OCI-LY7 (cell line): ENCODE data around the gene PAK1. TPM values are rescaled to one million over a fixed set of nuclear protein-coding genes. Genes with fewer than 3 reads are reported as not detected.

Experiments used
- BruUV-seq: library from RNA; stranded (reverse); fragments of 400-500 nt; replicated peaks from 2 replicates; lab custom pipeline; 2021; lab: Mats Ljungman, UMichigan
- CTCF ChIA-PET: fragments of 300-600 bp; sonication (Branson Sonifier 250); formaldehyde crosslinking; loops from one replicate; lab custom pipeline; 2022; ENCODE audit warnings: antibody characterized with exemption; ENCODE audit not compliant: unreplicated experiment; lab: Charles Lee
- POLR2A ChIA-PET: fragments of 300-600 bp; sonication (Branson Sonifier 250); formaldehyde crosslinking; loops from one replicate; lab custom pipeline; 2022; ENCODE audit warnings: antibody characterized with exemption; lab: Charles Lee
- DNase-seq: peaks from one replicate; pipeline ENCODE4 v3.0.0-alpha.2; 2015; ENCODE audit warnings: low spot score
- H2AFZ ChIP-seq: fragments of 200-600 bp; sonication (generic), shearing (Covaris generic); 2 replicates; pipeline ENCODE4 v1.6.1; 2014; ENCODE audit warnings: mild to moderate bottlenecking, antibody characterized with exemption, low read length, moderate library complexity
- H3K27ac ChIP-seq: fragments of 200-600 bp; sonication (generic); 2 replicates; pipeline ENCODE4 v1.5.1; 2014; ENCODE audit warnings: mixed run types, low read depth, mild to moderate bottlenecking, moderate library complexity, low read length, inconsistent platforms; ENCODE audit not compliant: poor library complexity, severe bottlenecking
- H3K36me3 ChIP-seq: fragments of 200-600 bp; sonication (generic); 2 replicates; pipeline ENCODE4 v1.6.1; 2014; ENCODE audit warnings: mild to moderate bottlenecking, antibody characterized with exemption, low read length, moderate library complexity, mixed read lengths; ENCODE audit not compliant: insufficient read depth
- H3K4me1 ChIP-seq: fragments of 200-600 bp; sonication (generic); 2 replicates; pipeline ENCODE4 v1.5.1; 2014; ENCODE audit warnings: mild to moderate bottlenecking, low read length; ENCODE audit not compliant: insufficient read depth, poor library complexity, severe bottlenecking
- H3K4me2 ChIP-seq: fragments of 200-600 bp; sonication (generic); 2 replicates; pipeline ENCODE4 v1.6.1; 2014; ENCODE audit warnings: mild to moderate bottlenecking, low read length
- H3K4me3 ChIP-seq: fragments of 200-600 bp; sonication (generic); 2 replicates; pipeline ENCODE4 v1.5.1; 2014; ENCODE audit warnings: mild to moderate bottlenecking, low read depth, low read length; ENCODE audit not compliant: poor library complexity, severe bottlenecking
- H3K79me2 ChIP-seq: fragments of 200-600 bp; sonication (generic); 2 replicates; pipeline ENCODE4 v1.6.1; 2016; ENCODE audit warnings: low read depth, mild to moderate bottlenecking, low read length, moderate library complexity, mixed read lengths; ENCODE audit not compliant: insufficient read depth
- H3K9me2 ChIP-seq: fragments of 200-600 bp; sonication (generic); 2 replicates; pipeline ENCODE4 v1.6.1; 2016; ENCODE audit warnings: mild to moderate bottlenecking, low read length, mixed read lengths; ENCODE audit not compliant: insufficient read depth
- H3K9me3 ChIP-seq: fragments of 200-600 bp; sonication (generic); 2 replicates; pipeline ENCODE4 v1.6.1; 2014; ENCODE audit warnings: mild to moderate bottlenecking, mixed run types, low read length, mixed read lengths
- H4K20me1 ChIP-seq: fragments of 200-600 bp; sonication (generic); 2 replicates; pipeline ENCODE4 v1.6.1; 2014; ENCODE audit warnings: mild to moderate bottlenecking, antibody characterized with exemption, low read length, moderate library complexity, mixed read lengths; ENCODE audit not compliant: insufficient read depth
- EZH2phosphoT487 ChIP-seq: fragments of 200-600 bp; sonication (generic); IDR thresholded peaks from 2 replicates; pipeline ENCODE4 v1.6.1; 2018; ENCODE audit warnings: low read depth, borderline replicate concordance, mild to moderate bottlenecking, mixed run types, antibody characterized with exemption, low read length, moderate library complexity, mixed read lengths
- intact Hi-C: fragments of 100-400 bp; cut with micrococcal nuclease; formaldehyde crosslinking; loops from one replicate; pipeline ENCODE4 v1.10.0; 2022; ENCODE audit not compliant: unreplicated experiment
- total RNA-seq, 2 experiments: library from RNA; depleted of rRNA in 1 of 2; stranded (reverse); fragments of >200 nt in 1 of 2; shearing (Covaris generic) in 1 of 2; gene quantifications; 2 replicates each; pipeline ENCODE4 v1.2.3, GENCODE V29; 2014 to 2022
- TF ChIP-seq, protein P1 (sequence below): fragments of 200-600 bp; sonication (generic); conservative IDR thresholded peaks from 2 replicates; pipeline ENCODE4 v1.5.1; 2014; ENCODE audit warnings: mild to moderate bottlenecking, antibody characterized with exemption, low read length, moderate library complexity, mixed read lengths

Gene PAK1
- total RNA-seq, 2 experiments from 2014 or later: 1.0 to 3.4 TPM

DNA sequence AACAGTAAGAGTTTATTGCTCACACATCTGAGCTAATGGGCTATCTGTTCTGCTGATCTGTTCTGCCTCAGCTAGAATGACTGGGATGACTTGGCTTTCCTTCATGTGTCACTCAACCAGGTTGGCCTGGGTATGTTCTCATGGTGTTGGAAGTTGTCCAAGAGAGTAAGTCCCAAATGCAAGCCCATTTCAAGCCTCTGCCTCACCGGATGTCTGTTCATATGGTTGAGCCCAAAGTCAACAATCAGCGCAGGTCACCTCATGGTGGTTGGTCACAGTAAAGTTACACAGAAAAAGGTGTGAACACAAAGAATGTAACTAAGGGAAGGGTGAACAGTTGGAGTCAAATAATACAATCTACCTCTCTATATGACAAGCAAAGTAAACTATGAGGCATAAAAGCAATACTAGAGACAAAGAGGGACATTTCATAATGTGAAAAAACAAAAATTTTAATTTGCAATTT, 174.3 kb downstream of the PAK1 start:
- no peaks in the 10 kb centered on the region for H3K79me2 ChIP-seq

DNA sequence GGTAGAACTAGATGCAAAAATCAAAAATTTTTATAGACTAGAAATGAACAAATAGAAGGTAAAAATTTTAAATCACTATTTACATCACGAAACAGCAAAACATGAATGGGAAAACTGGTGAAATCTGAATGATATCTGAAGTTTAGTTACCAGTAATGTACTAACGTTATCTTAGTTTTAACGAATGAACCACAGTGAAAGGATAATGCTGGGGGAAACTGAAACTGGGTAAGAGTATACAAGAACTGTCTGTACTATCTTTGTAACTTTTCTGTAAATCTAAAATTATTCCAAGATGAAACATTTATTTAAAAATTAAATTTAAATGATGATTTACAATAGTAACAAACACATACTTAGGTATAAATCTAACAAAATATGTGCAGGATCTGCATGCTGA, 179.9 kb downstream of the PAK1 start:
- Histone ChIP-seq H3K79me2 (no peaks in the 10 kb centered on the region), H4K20me1 (no peaks in the 10 kb centered on the region), H3K36me3 (no peaks in the 10 kb centered on the region), H3K27ac (no peak overlapping the region), H3K9me3 (no peaks in the 10 kb centered on the region), H3K4me1 (no peaks in the 10 kb centered on the region), H3K4me3 (no peak overlapping the region), H3K4me2 (no peak overlapping the region), H2AFZ (no peak overlapping the region), H3K9me2 (no peaks in the 10 kb centered on the region)
- CTCF ChIA-PET: no interaction called here
- intact Hi-C loops: no loop called here
- POLR2A ChIA-PET: interaction anchor here (0.6 kb wide), 1 partner anchor 25 kb away, joined by 4 read pairs; no protein-coding TSS in a partner anchor
- TF ChIP-seq, protein P1, sequence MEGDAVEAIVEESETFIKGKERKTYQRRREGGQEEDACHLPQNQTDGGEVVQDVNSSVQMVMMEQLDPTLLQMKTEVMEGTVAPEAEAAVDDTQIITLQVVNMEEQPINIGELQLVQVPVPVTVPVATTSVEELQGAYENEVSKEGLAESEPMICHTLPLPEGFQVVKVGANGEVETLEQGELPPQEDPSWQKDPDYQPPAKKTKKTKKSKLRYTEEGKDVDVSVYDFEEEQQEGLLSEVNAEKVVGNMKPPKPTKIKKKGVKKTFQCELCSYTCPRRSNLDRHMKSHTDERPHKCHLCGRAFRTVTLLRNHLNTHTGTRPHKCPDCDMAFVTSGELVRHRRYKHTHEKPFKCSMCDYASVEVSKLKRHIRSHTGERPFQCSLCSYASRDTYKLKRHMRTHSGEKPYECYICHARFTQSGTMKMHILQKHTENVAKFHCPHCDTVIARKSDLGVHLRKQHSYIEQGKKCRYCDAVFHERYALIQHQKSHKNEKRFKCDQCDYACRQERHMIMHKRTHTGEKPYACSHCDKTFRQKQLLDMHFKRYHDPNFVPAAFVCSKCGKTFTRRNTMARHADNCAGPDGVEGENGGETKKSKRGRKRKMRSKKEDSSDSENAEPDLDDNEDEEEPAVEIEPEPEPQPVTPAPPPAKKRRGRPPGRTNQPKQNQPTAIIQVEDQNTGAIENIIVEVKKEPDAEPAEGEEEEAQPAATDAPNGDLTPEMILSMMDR: no peak
- no peak for TF ChIP-seq EZH2phosphoT487
- no TSS peak for BruUV-seq
- DNase-seq: no peak

More for the DNA sequence above, 174.3 kb downstream of the PAK1 start:
- BruUV-seq: no TSS peak
- TF ChIP-seq EZH2phosphoT487: no peak
- TF ChIP-seq, protein P1: no peak
- Histone ChIP-seq H3K4me3 (no peak overlapping the region), H4K20me1 (no peaks in the 10 kb centered on the region), H3K9me3 (no peaks in the 10 kb centered on the region), H3K9me2 (no peaks in the 10 kb centered on the region), H3K4me2 (no peak overlapping the region), H3K27ac (no peak overlapping the region), H3K36me3 (no peaks in the 10 kb centered on the region), H3K4me1 (no peaks in the 10 kb centered on the region), H2AFZ (no peak overlapping the region)
- DNase-seq: no peak
- POLR2A ChIA-PET: no interaction called here
- intact Hi-C loops: no loop called here
- CTCF ChIA-PET: no interaction called here

DNA sequence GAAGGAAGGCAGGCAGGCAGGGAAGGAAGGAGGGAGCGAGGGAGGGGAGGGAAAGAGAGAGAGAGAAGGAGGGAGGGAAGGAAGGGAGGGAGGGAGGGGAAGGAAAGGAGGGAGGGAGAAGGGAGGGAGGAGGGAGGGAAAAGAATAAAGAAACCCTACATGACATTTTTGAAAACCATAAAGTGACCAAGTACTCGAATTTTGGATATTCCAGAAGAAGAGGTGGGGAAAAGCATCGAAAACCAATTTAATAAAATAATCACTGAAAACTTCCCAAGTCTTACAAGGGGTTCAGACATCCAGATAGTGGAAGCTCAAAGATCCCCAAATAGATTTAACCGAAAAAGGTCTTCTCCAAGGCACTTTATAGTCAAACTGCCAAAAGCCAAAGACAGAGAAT, 184.2 kb downstream of the PAK1 start:
- no peaks in the 10 kb centered on the region for H3K4me1 ChIP-seq
- no TSS peak for BruUV-seq
- no peak overlapping the region for H3K4me2 ChIP-seq
- DNase-seq: no peak
- TF ChIP-seq EZH2phosphoT487: no peak
- TF ChIP-seq, protein P1: no peak
- no peaks in the 10 kb centered on the region for H3K9me3 ChIP-seq
- no peak overlapping the region for H3K27ac ChIP-seq
- POLR2A ChIA-PET: no interaction called here
- CTCF ChIA-PET: no interaction called here
- H4K20me1 ChIP-seq: no peaks in the 10 kb centered on the region
- no peaks in the 10 kb centered on the region for H3K36me3 ChIP-seq
- no peak overlapping the region for H2AFZ ChIP-seq
- H3K4me3 ChIP-seq: no peak overlapping the region
- intact Hi-C loops: no loop called here
- no peaks in the 10 kb centered on the region for H3K9me2 ChIP-seq
- H3K79me2 ChIP-seq: no peaks in the 10 kb centered on the region
